IMR-90 (cell line): ENCODE results near the gene FXR2.

Experiments used
- BHLHE40 ChIP-seq: fragments of 150-350 bp; IDR thresholded peaks from 2 replicates; pipeline ENCODE4 v1.6.1; 2016; ENCODE audit warnings: mild to moderate bottlenecking, low read depth, low read length
- CEBPB ChIP-seq: IDR thresholded peaks from 2 replicates; pipeline ENCODE4 v1.6.1; 2012; ENCODE audit warnings: low read depth, low read length, improper control_type of control experiment
- CTCF ChIP-seq: conservative IDR thresholded peaks from 2 replicates; pipeline ENCODE4 v1.5.1; 2012; ENCODE audit warnings: mild to moderate bottlenecking, low read depth, low read length, improper control_type of control experiment
- MAFK ChIP-seq: IDR thresholded peaks from 2 replicates; pipeline ENCODE4 v1.6.1; 2012; ENCODE audit warnings: low read depth, low read length, improper control_type of control experiment
- MXI1 ChIP-seq: IDR thresholded peaks from 2 replicates; pipeline ENCODE4 v1.6.1; 2012; ENCODE audit warnings: low read depth, mild to moderate bottlenecking, low read length, moderate library complexity, borderline replicate concordance
- NFE2L2 ChIP-seq: fragments of 150-350 bp; IDR thresholded peaks from 2 replicates; pipeline ENCODE4 v1.6.1; 2016; ENCODE audit warnings: low read depth, mild to moderate bottlenecking, low read length
- POLR2A ChIP-seq: IDR thresholded peaks from 2 replicates; pipeline ENCODE4 v1.6.1; 2012; ENCODE audit warnings: mild to moderate bottlenecking, low read depth, low read length
- RAD21 ChIP-seq: IDR thresholded peaks from 2 replicates; pipeline ENCODE4 v1.6.1; 2012; ENCODE audit warnings: low read length, improper control_type of control experiment
- RCOR1 ChIP-seq: IDR thresholded peaks from 2 replicates; pipeline ENCODE4 v1.6.1; 2012; ENCODE audit warnings: mild to moderate bottlenecking, low read length, improper control_type of control experiment; ENCODE audit not compliant: insufficient replicate concordance
- RFX5 ChIP-seq: IDR thresholded peaks from 2 replicates; pipeline ENCODE4 v1.8.0; 2012; ENCODE audit warnings: low read depth, mild to moderate bottlenecking, low read length, moderate library complexity

- TF ChIP-seq RAD21 = no peak; the same call in 1 of the 2 replicates
- TF ChIP-seq CTCF = peak; percentile 15; the same call in 1 of the 2 replicates
- TF ChIP-seq POLR2A = no peak
- TF ChIP-seq CEBPB = no peak
- no peak for TF ChIP-seq BHLHE40
- no peak for TF ChIP-seq NFE2L2
- no peak for TF ChIP-seq RCOR1
- no peak for TF ChIP-seq RFX5
- no peak for TF ChIP-seq MAFK
- TF ChIP-seq MXI1 = no peak
Observed at GRCh38 chr17:7548585-7549400, 65.9 kb downstream of the FXR2 start, which contains the start of gene TNFSF12.
